Measurements from ENCODE around the gene MCTP1.

MCTP1 gene

GRCh38 chr5:95178046-95178651, 106.7 kb downstream of the MCTP1 start:
- TF ChIP-seq CTCF (IDR thresholded peaks at IDR 0.05; ENCODE audit: extremely low read depth, missing control alignments) = no peak
- no peak for DNase-seq (ENCODE audit: low spot score)

GRCh38 chr5:95177456-95177855, 107.4 kb downstream of the MCTP1 start:
- no peak for TF ChIP-seq CTCF (IDR thresholded peaks at IDR 0.05; ENCODE audit: extremely low read depth, missing control alignments)
- DNase-seq (ENCODE audit: low spot score) = no peak

- no peak for DNase-seq (ENCODE audit: low spot score)
- TF ChIP-seq CTCF (IDR thresholded peaks at IDR 0.05; ENCODE audit: extremely low read depth, missing control alignments) = no peak
Measured at GRCh38 chr5:95175106-95175505, 109.8 kb downstream of the MCTP1 start.

GRCh38 chr5:95172659-95173058, 112.2 kb downstream of the MCTP1 start:
- DNase-seq (ENCODE audit: low spot score) = no peak
- no peak for TF ChIP-seq CTCF (IDR thresholded peaks at IDR 0.05; ENCODE audit: extremely low read depth, missing control alignments)

- no peak for DNase-seq (ENCODE audit: low spot score)
- no peak for TF ChIP-seq CTCF (IDR thresholded peaks at IDR 0.05; ENCODE audit: extremely low read depth, missing control alignments)
Measured at GRCh38 chr5:95164861-95165260, 120.0 kb downstream of the MCTP1 start.

- TF ChIP-seq CTCF (IDR thresholded peaks at IDR 0.05; ENCODE audit: extremely low read depth, missing control alignments) = no peak
- no peak for DNase-seq (ENCODE audit: low spot score)
Measured at GRCh38 chr5:95163079-95163478, 121.8 kb downstream of the MCTP1 start.

- no peak for TF ChIP-seq CTCF (IDR thresholded peaks at IDR 0.05; ENCODE audit: extremely low read depth, missing control alignments)
- no peak for DNase-seq (ENCODE audit: low spot score)
Measured at GRCh38 chr5:95162231-95162992, 122.5 kb downstream of the MCTP1 start.

All from GM20000 (cell line).